ENCODE results near the gene CROCC.
"Not testable (repeated sequence)": the region's sequence is repeated elsewhere in the genome, so short reads cannot be mapped to it uniquely, and the experiment has no call there.

DNA sequence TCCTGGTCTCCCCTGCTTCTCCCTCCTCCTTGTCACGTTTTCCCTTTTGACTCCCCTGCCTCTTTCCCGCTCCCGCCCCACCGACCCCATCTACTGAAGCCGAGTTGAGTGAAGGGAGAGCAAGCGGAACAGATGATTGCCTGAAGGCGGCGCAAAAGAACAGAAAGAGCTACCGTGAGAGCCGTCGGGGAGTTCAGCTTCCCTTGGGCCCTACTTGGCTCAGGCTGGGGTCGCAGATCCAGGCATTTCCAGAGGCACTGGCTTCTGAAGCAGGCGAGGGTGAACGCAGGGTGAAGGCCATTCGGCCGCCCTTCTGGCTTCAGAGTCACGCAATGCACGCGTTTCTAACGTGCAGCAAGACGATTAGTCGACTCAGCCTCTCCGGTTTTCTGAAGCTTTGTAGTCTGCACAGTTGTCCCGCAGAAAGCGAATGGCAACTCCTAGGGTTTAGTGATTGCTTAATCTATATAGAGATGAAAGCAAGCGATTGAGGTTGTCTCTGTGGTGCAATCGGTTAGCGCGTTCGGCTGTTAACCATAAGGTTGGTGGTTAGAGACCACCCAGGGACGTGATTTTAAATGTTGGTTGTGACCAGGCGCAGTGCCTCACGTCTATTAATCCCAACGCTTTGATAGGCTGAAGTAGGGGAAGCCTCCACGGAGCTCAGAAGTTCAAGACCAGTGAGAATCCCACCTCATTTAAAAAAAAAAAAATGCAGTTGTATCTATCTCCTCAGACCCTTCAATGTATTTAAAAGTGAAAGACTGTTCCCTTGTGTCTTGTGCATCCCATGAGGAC is 46.6 kb upstream of the CROCC start:
- TF ChIP-seq POLR2A (IDR thresholded peaks at IDR 0.05) = not testable (repeated sequence)
- TF ChIP-seq, protein P1, sequence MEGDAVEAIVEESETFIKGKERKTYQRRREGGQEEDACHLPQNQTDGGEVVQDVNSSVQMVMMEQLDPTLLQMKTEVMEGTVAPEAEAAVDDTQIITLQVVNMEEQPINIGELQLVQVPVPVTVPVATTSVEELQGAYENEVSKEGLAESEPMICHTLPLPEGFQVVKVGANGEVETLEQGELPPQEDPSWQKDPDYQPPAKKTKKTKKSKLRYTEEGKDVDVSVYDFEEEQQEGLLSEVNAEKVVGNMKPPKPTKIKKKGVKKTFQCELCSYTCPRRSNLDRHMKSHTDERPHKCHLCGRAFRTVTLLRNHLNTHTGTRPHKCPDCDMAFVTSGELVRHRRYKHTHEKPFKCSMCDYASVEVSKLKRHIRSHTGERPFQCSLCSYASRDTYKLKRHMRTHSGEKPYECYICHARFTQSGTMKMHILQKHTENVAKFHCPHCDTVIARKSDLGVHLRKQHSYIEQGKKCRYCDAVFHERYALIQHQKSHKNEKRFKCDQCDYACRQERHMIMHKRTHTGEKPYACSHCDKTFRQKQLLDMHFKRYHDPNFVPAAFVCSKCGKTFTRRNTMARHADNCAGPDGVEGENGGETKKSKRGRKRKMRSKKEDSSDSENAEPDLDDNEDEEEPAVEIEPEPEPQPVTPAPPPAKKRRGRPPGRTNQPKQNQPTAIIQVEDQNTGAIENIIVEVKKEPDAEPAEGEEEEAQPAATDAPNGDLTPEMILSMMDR (IDR thresholded peaks at IDR 0.05) = not testable (repeated sequence)

Measured in uterus (tissue), 2 donors.